ENCODE measurements around the gene RELT. TPM values are rescaled to one million over a fixed set of nuclear protein-coding genes. Genes with fewer than 3 reads are reported as not detected.

RELT gene
- total RNA-seq, 1 experiment from 2014 or later, result 11.7 TPM

GRCh38 chr11:73348838-73349237, 27.4 kb upstream of the RELT start:
- no peak overlapping the region for H3K4me3 Mint-ChIP-seq (ENCODE audit: unreplicated experiment)
- no peak for TF ChIP-seq CTCF (IDR thresholded peaks at IDR 0.05; ENCODE audit: insufficient read depth in 1 of 2, low read depth in 1 of 2, low read length in 1 of 2, severe bottlenecking in 1 of 2, unreplicated experiment in 1 of 2)

GRCh38 chr11:73349633-73350032, 26.6 kb upstream of the RELT start:
- H3K27me3 Mint-ChIP-seq (ENCODE audit: insufficient read depth, unreplicated experiment), result no peaks in the 10 kb centered on the region
- Histone ChIP-seq H3K9me3 (no peaks in the 10 kb centered on the region), H3K4me3 (ENCODE audit: low read depth, low read length) (no peak overlapping the region), H3K4me1 (no peaks in the 10 kb centered on the region), H3K36me3 (ENCODE audit: control insufficient read depth, insufficient read depth, low read length) (peaks cover 6% of the 10 kb centered on the region), H3K27me3 (replicated peaks; ENCODE audit: control insufficient read depth, insufficient read depth, low read length) (no peaks in the 10 kb centered on the region)
- H3K9me3 Mint-ChIP-seq (ENCODE audit: unreplicated experiment), result no peaks in the 10 kb centered on the region
- DNase-seq, result no peak
- BruUV-seq (replicated peaks), result no TSS peak
- H3K4me1 Mint-ChIP-seq (ENCODE audit: low read depth, unreplicated experiment), result no peaks in the 10 kb centered on the region
- H3K36me3 Mint-ChIP-seq (ENCODE audit: insufficient read depth, unreplicated experiment), result peaks cover 4% of the 10 kb centered on the region
- no peak overlapping the region for H3K4me3 Mint-ChIP-seq (ENCODE audit: unreplicated experiment)
- TF ChIP-seq CTCF (IDR thresholded peaks at IDR 0.05; ENCODE audit: insufficient read depth in 1 of 2, low read depth in 1 of 2, low read length in 1 of 2, severe bottlenecking in 1 of 2, unreplicated experiment in 1 of 2), result no peak
- ChIA-PET POLR2A (interaction anchor here (1.5 kb wide), 1 partner anchor 40 kb away, joined by 3 read pairs; no protein-coding TSS in a partner anchor), CTCF (interaction anchor here (0.6 to 5.3 kb wide), 6 partner anchors 11 to 75 kb away, joined by 3 to 77 read pairs (median 6); no protein-coding TSS in a partner anchor)
- intact Hi-C loops (cut with micrococcal nuclease; ENCODE audit: unreplicated experiment), result no loop called here
- H3K27ac Mint-ChIP-seq (ENCODE audit: unreplicated experiment), result no peak overlapping the region

More at GRCh38 chr11:73348838-73349237, 27.4 kb upstream of the RELT start:
- peaks cover 4% of the 10 kb centered on the region for H3K36me3 Mint-ChIP-seq (ENCODE audit: insufficient read depth, unreplicated experiment)
- no peak overlapping the region for H3K4me3 ChIP-seq (ENCODE audit: low read depth, low read length)
- no peaks in the 10 kb centered on the region for H3K27me3 Mint-ChIP-seq (ENCODE audit: insufficient read depth, unreplicated experiment)
- intact Hi-C loops (cut with micrococcal nuclease; ENCODE audit: unreplicated experiment), result no loop called here
- no peak for DNase-seq
- no TSS peak for BruUV-seq (replicated peaks)
- no peaks in the 10 kb centered on the region for H3K4me1 ChIP-seq
- no peaks in the 10 kb centered on the region for H3K9me3 ChIP-seq
- CTCF ChIA-PET, result interaction anchor here (0.6 to 5.3 kb wide), 4 partner anchors 11 to 872 kb away, joined by 3 to 77 read pairs (median 30); no protein-coding TSS in a partner anchor
- H3K27me3 ChIP-seq (replicated peaks; ENCODE audit: control insufficient read depth, insufficient read depth, low read length), result no peaks in the 10 kb centered on the region
- H3K4me1 Mint-ChIP-seq (ENCODE audit: low read depth, unreplicated experiment), result no peaks in the 10 kb centered on the region
- H3K36me3 ChIP-seq (ENCODE audit: control insufficient read depth, insufficient read depth, low read length), result peaks cover 6% of the 10 kb centered on the region
- H3K27ac Mint-ChIP-seq (ENCODE audit: unreplicated experiment), result no peak overlapping the region
- H3K9me3 Mint-ChIP-seq (ENCODE audit: unreplicated experiment), result no peaks in the 10 kb centered on the region
- POLR2A ChIA-PET, result interaction anchor here (0.8 to 1.5 kb wide), 2 partner anchors 39 to 42 kb away, joined by 3 to 10 read pairs; no protein-coding TSS in a partner anchor

GRCh38 chr11:73350908-73351636, 25.1 kb upstream of the RELT start:
- peaks cover 6% of the 10 kb centered on the region for H3K36me3 ChIP-seq (ENCODE audit: control insufficient read depth, insufficient read depth, low read length)
- ChIA-PET POLR2A (interaction anchor here (1.0 kb wide), 1 partner anchor 37 kb away, joined by 4 read pairs; no protein-coding TSS in a partner anchor), CTCF (interaction anchor here (0.6 to 5.3 kb wide), 41 partner anchors 9 to 580 kb away, joined by 3 to 87 read pairs (median 5); partner anchors contain the start of genes RAB6A and RELT)
- H3K4me1 ChIP-seq, result no peaks in the 10 kb centered on the region
- no peaks in the 10 kb centered on the region for H3K4me1 Mint-ChIP-seq (ENCODE audit: low read depth, unreplicated experiment)
- BruUV-seq (replicated peaks), result no TSS peak
- TF ChIP-seq CTCF (IDR thresholded peaks at IDR 0.05; ENCODE audit: insufficient read depth in 1 of 2, low read depth in 1 of 2, low read length in 1 of 2, severe bottlenecking in 1 of 2, unreplicated experiment in 1 of 2), result peak; percentile 99
- no peak overlapping the region for H3K4me3 Mint-ChIP-seq (ENCODE audit: unreplicated experiment)
- no peak overlapping the region for H3K4me3 ChIP-seq (ENCODE audit: low read depth, low read length)
- H3K27ac Mint-ChIP-seq (ENCODE audit: unreplicated experiment), result no peak overlapping the region
- no peaks in the 10 kb centered on the region for H3K27me3 ChIP-seq (replicated peaks; ENCODE audit: control insufficient read depth, insufficient read depth, low read length)
- H3K9me3 Mint-ChIP-seq (ENCODE audit: unreplicated experiment), result no peaks in the 10 kb centered on the region
- H3K36me3 Mint-ChIP-seq (ENCODE audit: insufficient read depth, unreplicated experiment), result peaks cover 4% of the 10 kb centered on the region
- H3K27me3 Mint-ChIP-seq (ENCODE audit: insufficient read depth, unreplicated experiment), result no peaks in the 10 kb centered on the region
- intact Hi-C loops (cut with micrococcal nuclease; ENCODE audit: unreplicated experiment), result loop anchor here (1.0 kb wide), 1 partner anchor 42 kb away; no protein-coding TSS in a partner anchor
- DNase-seq, result peak in 1 of 2 experiments; percentile 76
- H3K9me3 ChIP-seq, result no peaks in the 10 kb centered on the region
